SK-N-MC (cell line): ENCODE results near the gene RIPOR3.

ENCODE experiments used
- EZH2 ChIP-seq: fragments of 200-600 bp; sonication (generic); IDR thresholded peaks from one replicate; pipeline ENCODE4 v1.6.1; 2017; ENCODE audit warnings: antibody characterized with exemption
- FOXP2 ChIP-seq: optimal IDR thresholded peaks from 2 replicates; pipeline ENCODE3; 2011; ENCODE audit warnings: mild to moderate bottlenecking, moderate library complexity; ENCODE audit not compliant: insufficient read depth; ENCODE audit errors: extremely low read length, control extremely low read depth

DNA sequence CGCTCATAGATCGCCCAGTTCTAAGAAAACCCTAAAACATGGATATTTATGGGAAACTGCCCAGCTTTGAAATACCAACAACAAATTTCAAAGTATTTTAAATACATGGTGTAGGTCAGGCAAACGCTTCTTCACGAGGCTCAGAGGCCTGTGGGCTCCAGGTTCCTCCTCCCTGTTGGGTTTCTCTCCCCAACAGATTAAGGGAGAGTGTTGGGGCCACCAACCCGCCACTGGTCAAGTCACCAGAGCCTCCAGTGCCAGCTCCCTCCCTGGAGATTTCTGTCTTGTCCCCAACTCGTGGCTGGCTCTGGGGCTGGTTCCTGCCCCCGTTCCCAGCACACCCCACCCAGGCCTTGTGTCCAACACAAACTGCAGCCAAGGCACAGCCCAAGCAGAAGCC is 93.3 kb downstream of the RIPOR3 start:
- TF ChIP-seq FOXP2 (no peak), EZH2 (no peak)
